Measurements from ENCODE around the gene FRMD4A.

DNA sequence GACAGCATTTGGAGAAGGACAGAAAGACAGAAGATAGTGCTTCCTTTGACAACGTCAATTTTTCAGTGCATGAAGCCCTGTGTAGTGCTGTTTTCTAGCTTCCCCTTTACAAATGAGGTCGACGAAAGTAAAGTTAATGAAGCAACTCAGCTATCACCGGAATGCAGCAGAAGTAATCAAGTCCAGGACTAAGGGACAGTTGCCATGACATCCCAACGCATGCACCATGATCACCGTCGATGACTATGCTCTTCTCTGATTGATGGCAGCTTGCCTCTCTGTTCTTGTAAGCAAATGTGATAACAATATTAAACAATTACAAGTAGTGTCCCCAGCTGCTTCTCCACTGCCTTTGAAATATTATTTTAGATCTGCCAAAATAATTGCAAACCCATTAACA is 205.8 kb downstream of the FRMD4A start:
- no peak for TF ChIP-seq POLR2A (IDR thresholded peaks at IDR 0.05; ENCODE audit: low read depth, low read length)
- TF ChIP-seq PAX5 (IDR thresholded peaks at IDR 0.05; ENCODE audit: insufficient read depth, low read length, severe bottlenecking): no peak
- TF ChIP-seq POLR2AphosphoS5 (IDR thresholded peaks at IDR 0.05; ENCODE audit: low read depth, low read length): no peak
- no peak for TF ChIP-seq TAF1 (IDR thresholded peaks at IDR 0.05; ENCODE audit: low read depth, low read length)
